Brain microvascular endothelial cell (primary cell): ENCODE measurements around the gene FNDC4.
A peak's percentile ranks its signal among the peaks of the same experiment; 100 is the strongest.

Source experiments
- DNase-seq: peaks from one replicate; pipeline ENCODE4 v3.0.0-alpha.2; 2020
- H3K27ac ChIP-seq: fragments of 250-450 bp; sonication (Bioruptor Pico); 2 replicates; pipeline ENCODE4 v1.5.1; 2020; ENCODE audit warnings: mild to moderate bottlenecking, moderate library complexity
- H3K27me3 ChIP-seq: fragments of 250-450 bp; sonication (Bioruptor Pico); replicated peaks from 2 replicates; pipeline ENCODE4 v1.5.1; 2020; ENCODE audit warnings: mild to moderate bottlenecking
- H3K36me3 ChIP-seq: fragments of 250-450 bp; sonication (Bioruptor Pico); replicated peaks from 2 replicates; pipeline ENCODE4 v1.5.1; 2020; ENCODE audit warnings: mild to moderate bottlenecking
- H3K4me3 ChIP-seq: 2 replicates; pipeline ENCODE4 v1.5.1; 2011; ENCODE audit warnings: low read depth, mild to moderate bottlenecking, control low read depth, low read length, moderate library complexity
- CTCF ChIP-seq: IDR thresholded peaks from 2 replicates; pipeline ENCODE4 v1.5.1; 2011; ENCODE audit warnings: low read depth, mild to moderate bottlenecking, moderate library complexity, low read length, control low read depth, inconsistent platforms; ENCODE audit errors: missing control alignments
- in situ Hi-C: cut with HindIII; loops from 2 replicates; pipeline ENCODE4 v1.10.0; 2017; ENCODE audit warnings: low sequenced_read_pairs, low pct_ligation_motif_present

Gene FNDC4

GRCh38 chr2:27445155-27445554 is 49.8 kb downstream of the FNDC4 start:
- in situ Hi-C loops: no loop called here
- H3K27me3 ChIP-seq: no peaks in the 10 kb centered on the region
- H3K4me3 ChIP-seq: no peak overlapping the region
- peaks cover 49% of the 10 kb centered on the region for H3K36me3 ChIP-seq
- H3K27ac ChIP-seq: no peak overlapping the region
- DNase-seq: no peak
- no peak for TF ChIP-seq CTCF

- in situ Hi-C loops: no loop called here
- no peak for TF ChIP-seq CTCF
- H3K4me3 ChIP-seq: no peak overlapping the region
- H3K36me3 ChIP-seq: peaks cover 43% of the 10 kb centered on the region
- no peak for DNase-seq
- no peaks in the 10 kb centered on the region for H3K27me3 ChIP-seq
- no peak overlapping the region for H3K27ac ChIP-seq
Measured at GRCh38 chr2:27442920-27443282, 52.1 kb downstream of the FNDC4 start.

- no peak for DNase-seq
Measured at GRCh38 chr2:27441958-27442919, 52.8 kb downstream of the FNDC4 start, which contains the start of gene KRTCAP3. TSS of gene KRTCAP3 (plus strand) at chr2:27442381. CDS start at chr2:27442413, 32 bp downstream.

More at GRCh38 chr2:27441958-27442919, 52.8 kb downstream of the FNDC4 start, which contains the start of gene KRTCAP3:
- in situ Hi-C loops: no loop called here
- Histone ChIP-seq H3K36me3 (peaks cover 50% of the 10 kb centered on the region), H3K27me3 (no peaks in the 10 kb centered on the region), H3K4me3 (no peak within 1 kb of the TSS), H3K27ac (no peak within 1 kb of the TSS)
- TF ChIP-seq CTCF: peak; percentile 13
